NB4 (cell line): ENCODE measurements around the gene PCYT2.

Experiments used
- MYC ChIP-seq: IDR thresholded peaks from 2 replicates; pipeline ENCODE4 v1.6.1; 2011; ENCODE audit warnings: low read depth, low read length
- POLR2A ChIP-seq: IDR thresholded peaks from 2 replicates; pipeline ENCODE4 v1.6.1; 2011; ENCODE audit warnings: mild to moderate bottlenecking; ENCODE audit not compliant: insufficient read length; ENCODE audit errors: extremely low read depth
- TF ChIP-seq, protein P1 (sequence below): IDR thresholded peaks from one replicate; pipeline ENCODE4 v1.5.1; 2012; ENCODE audit warnings: low read depth, low read length
- TF ChIP-seq, protein P2 (sequence below): IDR thresholded peaks from 2 replicates; pipeline ENCODE4 v1.6.1; 2011; ENCODE audit warnings: low read depth, low read length

DNA sequence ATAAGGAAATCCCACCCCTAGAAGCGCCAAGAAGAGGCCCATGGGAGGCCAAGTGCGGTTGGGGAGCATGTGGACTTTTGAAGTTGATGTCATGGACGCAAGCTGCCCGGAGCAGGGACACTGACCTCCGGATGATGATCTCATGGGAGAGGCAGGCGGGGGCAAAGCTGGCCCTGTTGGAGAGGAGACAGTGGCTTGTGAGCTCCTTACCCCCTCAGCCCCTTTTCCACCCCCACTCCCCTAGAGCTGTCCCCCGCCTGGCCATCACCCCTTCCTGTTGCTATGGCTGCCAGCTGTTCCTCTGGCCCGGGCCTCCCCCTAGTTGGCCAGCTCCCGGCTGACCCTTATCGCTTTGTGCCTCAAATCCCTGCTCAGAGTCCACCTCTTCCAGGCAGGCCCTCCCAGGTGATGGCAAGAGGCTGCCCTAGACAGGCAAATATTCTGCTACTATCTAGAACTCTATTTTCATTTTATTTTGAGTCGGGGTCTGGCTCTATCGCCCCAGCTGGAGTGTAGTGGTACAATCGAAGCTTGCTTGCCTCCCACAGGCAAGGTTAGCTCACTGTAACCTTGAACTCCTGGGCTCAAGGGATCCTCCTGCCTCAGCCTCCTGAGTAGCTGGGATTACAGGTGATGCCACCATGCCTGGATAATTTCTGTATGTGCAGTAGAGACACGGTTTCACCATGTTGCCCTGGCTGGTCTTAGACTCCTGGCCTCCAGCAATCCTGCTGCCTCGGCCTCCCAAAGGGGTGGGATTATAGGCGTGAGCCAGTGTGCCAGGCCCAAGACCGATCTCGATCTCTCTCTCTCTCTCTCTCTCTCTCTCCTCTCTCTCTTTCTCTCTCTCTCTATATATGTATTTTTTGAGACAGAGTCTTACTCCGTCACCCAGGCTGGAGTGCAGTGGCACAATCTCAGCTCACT, 43.2 kb upstream of the PCYT2 start:
- TF ChIP-seq, protein P1, sequence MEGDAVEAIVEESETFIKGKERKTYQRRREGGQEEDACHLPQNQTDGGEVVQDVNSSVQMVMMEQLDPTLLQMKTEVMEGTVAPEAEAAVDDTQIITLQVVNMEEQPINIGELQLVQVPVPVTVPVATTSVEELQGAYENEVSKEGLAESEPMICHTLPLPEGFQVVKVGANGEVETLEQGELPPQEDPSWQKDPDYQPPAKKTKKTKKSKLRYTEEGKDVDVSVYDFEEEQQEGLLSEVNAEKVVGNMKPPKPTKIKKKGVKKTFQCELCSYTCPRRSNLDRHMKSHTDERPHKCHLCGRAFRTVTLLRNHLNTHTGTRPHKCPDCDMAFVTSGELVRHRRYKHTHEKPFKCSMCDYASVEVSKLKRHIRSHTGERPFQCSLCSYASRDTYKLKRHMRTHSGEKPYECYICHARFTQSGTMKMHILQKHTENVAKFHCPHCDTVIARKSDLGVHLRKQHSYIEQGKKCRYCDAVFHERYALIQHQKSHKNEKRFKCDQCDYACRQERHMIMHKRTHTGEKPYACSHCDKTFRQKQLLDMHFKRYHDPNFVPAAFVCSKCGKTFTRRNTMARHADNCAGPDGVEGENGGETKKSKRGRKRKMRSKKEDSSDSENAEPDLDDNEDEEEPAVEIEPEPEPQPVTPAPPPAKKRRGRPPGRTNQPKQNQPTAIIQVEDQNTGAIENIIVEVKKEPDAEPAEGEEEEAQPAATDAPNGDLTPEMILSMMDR = no peak
- no peak for TF ChIP-seq POLR2A
- TF ChIP-seq, protein P2, sequence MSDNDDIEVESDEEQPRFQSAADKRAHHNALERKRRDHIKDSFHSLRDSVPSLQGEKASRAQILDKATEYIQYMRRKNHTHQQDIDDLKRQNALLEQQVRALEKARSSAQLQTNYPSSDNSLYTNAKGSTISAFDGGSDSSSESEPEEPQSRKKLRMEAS = no peak
- TF ChIP-seq MYC = no peak
